Fibroblast of mammary gland (primary cell): ENCODE results near the gene CDC14A.
A peak's percentile ranks its signal among the peaks of the same experiment; 100 is the strongest.

Experiments used
- DNase-seq: peaks from one replicate; pipeline ENCODE4 v3.0.0-alpha.2; 2010; ENCODE audit warnings: low read depth
- H3K4me3 ChIP-seq: 2 replicates; pipeline ENCODE4 v1.5.1; 2011; ENCODE audit warnings: low read depth, mild to moderate bottlenecking, low read length, moderate library complexity; ENCODE audit not compliant: control insufficient read depth
- TF ChIP-seq, protein P1 (sequence below): conservative IDR thresholded peaks from 2 replicates; pipeline ENCODE4 v1.5.1; 2011; ENCODE audit warnings: low read depth, low read length, inconsistent platforms; ENCODE audit not compliant: control insufficient read depth, insufficient read depth

CDC14A gene

DNA sequence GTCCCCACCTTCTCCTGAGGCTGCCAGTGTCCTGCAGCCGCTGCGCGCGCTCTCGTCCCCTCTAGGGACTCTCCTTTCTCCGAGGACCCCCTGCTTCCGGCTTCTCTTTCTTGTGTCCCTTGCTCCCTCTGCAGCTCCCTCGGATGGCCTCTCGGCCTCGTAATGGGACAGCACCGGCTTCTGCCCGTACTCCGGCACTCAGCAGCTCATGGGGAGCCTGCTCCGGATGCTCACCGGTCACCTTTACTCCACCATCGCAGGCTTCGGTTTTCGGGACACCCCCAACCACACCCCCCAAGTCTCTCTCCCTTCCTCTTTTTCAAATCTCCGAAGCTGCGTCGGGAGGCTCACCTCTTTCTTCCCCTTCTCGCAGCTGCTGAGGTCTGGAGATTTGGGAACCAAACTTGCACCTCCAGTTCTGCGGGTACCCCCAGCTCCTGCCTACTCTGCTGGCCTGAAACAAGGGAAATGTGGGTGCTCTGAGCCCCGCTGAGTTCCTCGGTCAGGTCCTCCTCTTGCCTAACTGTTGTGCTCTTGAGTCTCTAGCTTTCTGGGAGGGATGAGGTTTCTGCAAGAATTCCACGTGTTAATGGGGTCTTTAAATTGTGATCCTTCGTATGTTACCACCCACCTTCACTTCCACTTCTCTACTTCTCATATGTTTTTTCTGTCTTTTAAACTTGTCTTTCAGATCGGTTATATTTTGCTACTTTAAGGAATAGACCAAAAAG, 930 bp downstream of the CDC14A start:
- peak; percentile 4 for DNase-seq
- TF ChIP-seq, protein P1, sequence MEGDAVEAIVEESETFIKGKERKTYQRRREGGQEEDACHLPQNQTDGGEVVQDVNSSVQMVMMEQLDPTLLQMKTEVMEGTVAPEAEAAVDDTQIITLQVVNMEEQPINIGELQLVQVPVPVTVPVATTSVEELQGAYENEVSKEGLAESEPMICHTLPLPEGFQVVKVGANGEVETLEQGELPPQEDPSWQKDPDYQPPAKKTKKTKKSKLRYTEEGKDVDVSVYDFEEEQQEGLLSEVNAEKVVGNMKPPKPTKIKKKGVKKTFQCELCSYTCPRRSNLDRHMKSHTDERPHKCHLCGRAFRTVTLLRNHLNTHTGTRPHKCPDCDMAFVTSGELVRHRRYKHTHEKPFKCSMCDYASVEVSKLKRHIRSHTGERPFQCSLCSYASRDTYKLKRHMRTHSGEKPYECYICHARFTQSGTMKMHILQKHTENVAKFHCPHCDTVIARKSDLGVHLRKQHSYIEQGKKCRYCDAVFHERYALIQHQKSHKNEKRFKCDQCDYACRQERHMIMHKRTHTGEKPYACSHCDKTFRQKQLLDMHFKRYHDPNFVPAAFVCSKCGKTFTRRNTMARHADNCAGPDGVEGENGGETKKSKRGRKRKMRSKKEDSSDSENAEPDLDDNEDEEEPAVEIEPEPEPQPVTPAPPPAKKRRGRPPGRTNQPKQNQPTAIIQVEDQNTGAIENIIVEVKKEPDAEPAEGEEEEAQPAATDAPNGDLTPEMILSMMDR = no peak
- H3K4me3 ChIP-seq = peak overlapping the region; percentile 83

DNA sequence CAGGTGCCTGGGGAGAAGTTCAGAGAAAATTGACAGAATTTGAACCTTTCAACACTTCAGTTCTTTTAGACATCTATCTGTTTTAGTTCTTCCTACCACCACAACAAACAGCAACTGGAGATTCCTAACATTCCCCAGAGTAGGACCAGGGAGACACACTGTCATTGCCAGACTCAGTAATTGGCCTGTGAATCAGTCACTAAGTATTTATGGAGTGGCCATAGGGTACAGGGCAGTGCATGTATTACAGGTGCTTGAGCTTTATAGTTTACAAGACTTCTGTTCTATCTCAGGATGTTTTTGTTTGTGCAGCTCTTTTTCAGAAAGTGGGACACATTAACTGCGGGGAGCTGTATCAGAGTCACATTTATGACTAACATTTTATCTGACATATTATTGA, 1.7 kb downstream of the CDC14A start:
- TF ChIP-seq, protein P1 = no peak
- H3K4me3 ChIP-seq = no peak overlapping the region
- DNase-seq = peak; percentile 18

DNA sequence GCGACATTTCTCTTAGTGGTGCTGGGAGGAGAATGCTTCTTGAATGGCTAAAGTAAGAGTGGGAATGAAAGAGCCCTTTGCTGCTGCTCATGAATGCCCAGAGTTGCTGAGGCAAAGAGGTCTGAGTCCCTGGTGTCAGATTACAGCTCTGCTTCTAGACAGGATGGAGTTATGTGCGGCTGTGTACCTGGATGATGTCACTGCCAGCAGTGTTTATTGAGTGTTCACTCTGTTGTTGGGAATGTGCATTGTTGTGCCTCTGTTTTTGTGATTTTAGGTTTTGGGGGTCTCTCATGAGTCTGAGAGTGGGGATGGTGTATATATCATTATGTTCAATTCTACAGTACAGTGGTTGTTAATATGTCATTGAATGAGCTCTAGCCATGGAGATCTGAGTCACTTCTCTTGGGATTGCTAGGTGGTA, 2.7 kb downstream of the CDC14A start:
- TF ChIP-seq, protein P1 = no peak
- DNase-seq = peak; percentile 15
- no peak overlapping the region for H3K4me3 ChIP-seq

DNA sequence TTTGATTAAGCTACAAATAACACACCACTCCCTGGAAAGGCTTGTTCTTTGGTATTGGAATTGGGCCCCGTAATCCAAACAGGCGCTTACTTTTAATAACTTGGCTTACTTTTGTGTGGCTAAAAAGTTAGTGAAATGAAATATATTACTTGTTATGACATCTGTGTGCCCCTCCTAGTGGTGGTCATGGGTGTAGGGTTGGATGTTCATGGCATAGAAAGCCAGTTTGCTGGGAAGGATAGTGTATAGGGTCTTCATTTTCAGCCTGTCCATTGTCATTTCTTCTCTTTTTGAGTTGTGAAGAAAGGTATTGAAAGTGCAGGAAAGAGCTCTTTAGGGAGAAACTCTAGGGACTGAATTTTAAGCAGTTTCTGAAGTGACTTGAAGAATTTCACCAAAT, 5.9 kb downstream of the CDC14A start:
- no peak overlapping the region for H3K4me3 ChIP-seq
- peak; percentile 39 for DNase-seq
- TF ChIP-seq, protein P1 = peak; percentile 50

DNA sequence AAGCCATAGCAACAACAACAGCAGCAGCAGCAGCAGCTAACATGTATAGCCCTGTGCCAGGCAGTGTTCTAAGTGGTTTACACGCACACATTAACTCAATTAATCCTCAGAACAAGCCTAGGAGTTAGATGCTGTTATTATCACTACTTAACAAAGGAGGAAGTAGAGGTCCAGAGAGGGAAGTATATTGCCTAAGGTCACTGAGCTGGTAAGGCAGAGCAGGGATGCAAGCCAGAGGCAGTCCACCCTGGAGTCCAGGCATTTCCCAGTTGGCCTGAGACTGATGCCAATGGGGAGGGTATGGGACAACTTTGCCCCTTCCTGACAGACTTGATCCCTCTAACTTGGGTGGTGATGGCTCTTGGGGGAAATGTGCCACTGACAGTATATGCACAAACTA, 6.8 kb downstream of the CDC14A start:
- TF ChIP-seq, protein P1 = no peak
- H3K4me3 ChIP-seq = no peak overlapping the region
- no peak for DNase-seq

DNA sequence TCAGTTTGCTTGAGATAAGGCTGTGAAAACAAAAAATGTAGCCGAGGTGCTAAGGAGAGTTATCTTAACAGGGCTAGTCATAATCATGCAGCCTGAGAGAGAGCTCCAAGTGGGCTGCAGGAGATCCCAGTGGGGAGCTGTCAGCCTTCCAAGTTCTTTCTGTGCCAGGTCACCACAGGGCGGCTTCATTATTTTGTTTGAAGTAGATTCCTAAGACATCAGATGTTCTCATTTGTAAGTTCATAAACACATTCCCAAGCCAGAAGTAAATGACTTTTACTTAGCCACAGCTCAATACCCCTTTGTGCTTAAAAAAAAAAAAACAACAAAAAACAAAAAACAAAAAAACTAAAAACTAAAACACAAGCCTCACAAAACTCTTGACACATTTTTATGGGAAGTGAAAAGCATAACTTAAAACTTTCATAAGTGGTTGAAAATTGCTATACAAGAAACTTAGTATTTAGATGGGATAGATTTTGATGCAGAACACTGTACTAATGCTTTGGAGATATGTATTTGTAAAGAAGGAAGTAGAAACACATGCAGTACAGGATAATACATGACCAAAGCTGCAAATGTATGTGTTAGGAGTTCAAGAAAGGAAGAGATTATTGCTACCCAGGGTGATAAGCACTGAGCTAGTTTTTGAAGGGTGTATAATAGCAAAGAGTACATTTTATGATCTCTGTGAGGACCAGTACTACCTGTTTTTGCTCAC, 8.6 kb downstream of the CDC14A start:
- no peak overlapping the region for H3K4me3 ChIP-seq
- TF ChIP-seq, protein P1 = no peak
- peak; percentile 47 for DNase-seq
